ENCODE measurements around the gene ZMYND11.

ZMYND11 gene

GRCh38 chr10:271201-271600 lies 135.9 kb downstream of the ZMYND11 start:
- Histone ChIP-seq H3K9ac (ENCODE audit: low read length) (no peak overlapping the region), H3K27ac (ENCODE audit: low read depth, low read length, poor library complexity, severe bottlenecking) (no peak overlapping the region), H3K36me3 (ENCODE audit: insufficient read depth, low read length) (peaks cover 30% of the 10 kb centered on the region), H3F3A (ENCODE audit: insufficient read depth, low read length) (0 out of 2 replicates have a peak, but pooled peaks cover under 1% of the 10 kb centered on the region), H3K4me1 (ENCODE audit: insufficient read depth, low read length, severe bottlenecking) (peaks cover 7% of the 10 kb centered on the region), H3K9me3 (ENCODE audit: low read length) (no peaks in the 10 kb centered on the region), H4K20me1 (ENCODE audit: insufficient read depth, low read length) (no peaks in the 10 kb centered on the region), H3K4me2 (ENCODE audit: low read length) (no peak overlapping the region), H3K9me2 (ENCODE audit: low read depth, low read length) (no peaks in the 10 kb centered on the region), H3K4me3 (ENCODE audit: low read depth, low read length, poor library complexity, severe bottlenecking) (no peak overlapping the region), H3K27me3 (ENCODE audit: insufficient read depth, low read length) (no peaks in the 10 kb centered on the region), H2AFZ (ENCODE audit: low read length) (no peak overlapping the region), H3K79me2 (ENCODE audit: insufficient read depth, low read length) (no peaks in the 10 kb centered on the region)
- TF ChIP-seq EZH2 (IDR thresholded peaks at IDR 0.05; ENCODE audit: borderline replicate concordance, low read length) (no peak), CTCF (IDR thresholded peaks at IDR 0.05; ENCODE audit: low read length) (no peak)

- no peak overlapping the region for H3K4me3 ChIP-seq (ENCODE audit: low read depth, low read length, poor library complexity, severe bottlenecking)
- H3K9me3 ChIP-seq (ENCODE audit: low read length) = no peaks in the 10 kb centered on the region
- TF ChIP-seq EZH2 (IDR thresholded peaks at IDR 0.05; ENCODE audit: borderline replicate concordance, low read length) (no peak), CTCF (IDR thresholded peaks at IDR 0.05; ENCODE audit: low read length) (no peak)
- no peak overlapping the region for H3K4me2 ChIP-seq (ENCODE audit: low read length)
- H3K36me3 ChIP-seq (ENCODE audit: insufficient read depth, low read length) = peaks cover 35% of the 10 kb centered on the region
- no peaks in the 10 kb centered on the region for H3K27me3 ChIP-seq (ENCODE audit: insufficient read depth, low read length)
- peaks cover 5% of the 10 kb centered on the region for H3K4me1 ChIP-seq (ENCODE audit: insufficient read depth, low read length, severe bottlenecking)
- no peak overlapping the region for H3K9ac ChIP-seq (ENCODE audit: low read length)
- no peak overlapping the region for H2AFZ ChIP-seq (ENCODE audit: low read length)
- H3K27ac ChIP-seq (ENCODE audit: low read depth, low read length, poor library complexity, severe bottlenecking) = no peak overlapping the region
- H4K20me1 ChIP-seq (ENCODE audit: insufficient read depth, low read length) = no peaks in the 10 kb centered on the region
- 0 out of 2 replicates have a peak, but pooled peaks cover 3% of the 10 kb centered on the region for H3F3A ChIP-seq (ENCODE audit: insufficient read depth, low read length)
- H3K9me2 ChIP-seq (ENCODE audit: low read depth, low read length) = no peaks in the 10 kb centered on the region
- H3K79me2 ChIP-seq (ENCODE audit: insufficient read depth, low read length) = no peaks in the 10 kb centered on the region
These were observed 136.5 kb downstream of the ZMYND11 start for GRCh38 chr10:271722-272121.

GRCh38 chr10:273088-273487 lies 137.8 kb downstream of the ZMYND11 start:
- Histone ChIP-seq H3K4me1 (ENCODE audit: insufficient read depth, low read length, severe bottlenecking) (no peaks in the 10 kb centered on the region), H3K4me2 (ENCODE audit: low read length) (no peak overlapping the region), H3K36me3 (ENCODE audit: insufficient read depth, low read length) (peaks cover 48% of the 10 kb centered on the region), H3K4me3 (ENCODE audit: low read depth, low read length, poor library complexity, severe bottlenecking) (no peak overlapping the region), H3K27me3 (ENCODE audit: insufficient read depth, low read length) (no peaks in the 10 kb centered on the region), H3K9ac (ENCODE audit: low read length) (no peak overlapping the region), H3K9me3 (ENCODE audit: low read length) (no peaks in the 10 kb centered on the region), H3K27ac (ENCODE audit: low read depth, low read length, poor library complexity, severe bottlenecking) (no peak overlapping the region), H2AFZ (ENCODE audit: low read length) (no peak overlapping the region), H3K9me2 (ENCODE audit: low read depth, low read length) (no peaks in the 10 kb centered on the region), H3K79me2 (ENCODE audit: insufficient read depth, low read length) (no peaks in the 10 kb centered on the region), H3F3A (ENCODE audit: insufficient read depth, low read length) (0 out of 2 replicates have a peak, but pooled peaks cover 3% of the 10 kb centered on the region), H4K20me1 (ENCODE audit: insufficient read depth, low read length) (no peaks in the 10 kb centered on the region)
- no peak for TF ChIP-seq EZH2 (IDR thresholded peaks at IDR 0.05; ENCODE audit: borderline replicate concordance, low read length)
- TF ChIP-seq CTCF (IDR thresholded peaks at IDR 0.05; ENCODE audit: low read length) = no peak

Measured in OCI-LY1 (cell line).